Fibroblast of mammary gland (primary cell): Measurements from ENCODE around the gene CAMK2G.

ENCODE experiments used
- DNase-seq: peaks from one replicate; pipeline ENCODE4 v3.0.0-alpha.2; 2010; ENCODE audit warnings: low read depth
- H3K4me3 ChIP-seq: 2 replicates; pipeline ENCODE4 v1.5.1; 2011; ENCODE audit warnings: low read depth, mild to moderate bottlenecking, low read length, moderate library complexity; ENCODE audit not compliant: control insufficient read depth
- CTCF ChIP-seq: conservative IDR thresholded peaks from 2 replicates; pipeline ENCODE4 v1.5.1; 2011; ENCODE audit warnings: low read depth, low read length, inconsistent platforms; ENCODE audit not compliant: control insufficient read depth, insufficient read depth

The CAMK2G gene

GRCh38 chr10:73808021-73808815 is 66.1 kb downstream of the CAMK2G start:
- no peak overlapping the region for H3K4me3 ChIP-seq
- DNase-seq = no peak
- no peak for TF ChIP-seq CTCF

GRCh38 chr10:73807471-73807870 is 66.9 kb downstream of the CAMK2G start:
- DNase-seq = no peak
- H3K4me3 ChIP-seq = no peak overlapping the region
- no peak for TF ChIP-seq CTCF

GRCh38 chr10:73806176-73806950 is 68.0 kb downstream of the CAMK2G start:
- H3K4me3 ChIP-seq = no peak overlapping the region
- no peak for DNase-seq
- no peak for TF ChIP-seq CTCF

GRCh38 chr10:73803680-73804286 is 70.6 kb downstream of the CAMK2G start:
- H3K4me3 ChIP-seq = no peak overlapping the region
- no peak for DNase-seq
- no peak for TF ChIP-seq CTCF

- DNase-seq = no peak
- no peak overlapping the region for H3K4me3 ChIP-seq
- TF ChIP-seq CTCF = peak; percentile 27
Observed at GRCh38 chr10:73802276-73802991, 71.9 kb downstream of the CAMK2G start.

- DNase-seq = no peak
- no peak for TF ChIP-seq CTCF
Observed at GRCh38 chr10:73801253-73801590, 73.1 kb downstream of the CAMK2G start.

More at GRCh38 chr10:73801253-73801590, 73.1 kb downstream of the CAMK2G start:
- H3K4me3 ChIP-seq = no peak overlapping the region
